IPS-NIHi11 (cell line): ENCODE measurements around the gene SPTBN2.

Experiments used
- DNase-seq: peaks from one replicate; pipeline ENCODE4 v3.0.0; 2012; ENCODE audit warnings: mixed read lengths, low spot score

Gene SPTBN2

DNA sequence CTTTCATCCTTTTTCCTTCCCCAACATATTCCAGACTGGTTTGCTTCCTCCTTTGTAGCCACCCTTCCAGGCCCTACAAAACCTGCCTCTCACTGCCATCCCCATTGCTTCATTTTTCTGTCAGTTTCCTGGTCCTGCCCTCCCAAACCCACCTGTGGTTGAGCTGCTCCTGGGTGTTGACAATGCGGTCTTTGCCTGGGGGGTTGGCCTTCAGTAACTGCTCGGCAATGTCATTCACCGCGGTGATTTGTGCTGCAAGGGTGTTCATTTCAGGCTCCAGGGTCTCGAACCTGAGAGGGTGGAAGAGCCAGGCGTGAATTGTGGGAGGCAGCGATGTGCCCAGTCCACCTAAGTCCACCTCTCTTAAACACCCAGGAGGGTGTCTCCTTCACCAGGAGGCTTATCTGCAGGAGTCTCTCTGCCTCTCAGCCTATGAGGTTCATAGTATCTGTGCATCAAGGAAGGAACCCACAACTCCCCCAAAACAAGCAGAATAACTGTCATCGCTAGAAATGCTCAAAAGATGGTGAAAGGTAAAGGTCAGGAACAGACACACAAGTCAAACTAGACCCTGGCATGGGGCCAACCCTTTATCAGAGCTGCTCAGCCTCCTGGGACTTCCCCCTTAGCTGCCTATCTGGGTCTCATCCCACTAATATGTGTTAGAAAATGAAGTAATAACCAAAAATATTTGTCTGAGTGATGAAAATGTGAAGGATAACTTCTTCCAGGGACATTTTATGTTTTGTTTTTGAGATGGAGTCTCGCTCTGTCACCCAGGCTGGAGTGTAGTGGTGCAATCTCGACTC is 27.4 kb downstream of the SPTBN2 start:
- DNase-seq: no peak

DNA sequence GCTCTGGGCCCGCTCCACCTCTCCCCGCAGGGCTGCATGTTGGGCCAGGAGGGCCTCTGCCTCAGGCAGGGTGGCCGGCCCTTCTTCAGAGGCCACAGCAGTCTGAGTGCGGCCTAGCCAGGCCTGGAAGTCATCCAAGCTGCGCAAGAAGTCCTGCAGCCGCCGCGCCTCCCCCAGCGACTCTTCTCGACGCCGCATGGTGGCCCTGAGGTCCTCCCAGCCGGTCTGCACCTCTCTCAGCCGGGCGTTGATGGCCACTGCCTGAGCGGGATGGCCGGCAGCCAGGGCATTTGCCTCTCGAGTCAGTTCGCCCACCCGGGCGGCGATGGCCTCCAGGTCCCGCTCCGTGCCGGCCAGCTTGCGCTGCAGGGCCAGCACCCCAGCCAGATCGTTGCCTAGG is 28.3 kb downstream of the SPTBN2 start:
- no peak for DNase-seq

DNA sequence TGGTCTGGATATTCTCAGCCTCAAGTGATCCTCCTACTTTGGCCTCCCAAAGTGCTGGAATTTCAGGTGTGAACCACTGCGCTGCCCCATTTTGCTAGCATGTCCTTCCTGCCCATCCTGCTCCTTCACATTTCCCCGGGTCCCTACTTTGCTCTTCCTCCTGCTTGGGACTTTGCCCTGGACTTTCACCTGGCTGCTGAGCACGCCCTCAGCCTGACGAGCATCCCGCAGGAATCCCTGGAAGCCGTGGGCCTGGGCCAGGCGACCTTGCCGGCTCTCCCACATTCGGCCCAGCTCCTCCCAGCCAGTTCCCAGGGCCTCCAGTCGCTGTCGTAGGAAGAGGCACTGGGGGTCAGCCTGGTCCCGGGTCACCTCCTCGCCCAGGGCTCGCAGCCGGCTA is 28.7 kb downstream of the SPTBN2 start:
- DNase-seq: no peak

DNA sequence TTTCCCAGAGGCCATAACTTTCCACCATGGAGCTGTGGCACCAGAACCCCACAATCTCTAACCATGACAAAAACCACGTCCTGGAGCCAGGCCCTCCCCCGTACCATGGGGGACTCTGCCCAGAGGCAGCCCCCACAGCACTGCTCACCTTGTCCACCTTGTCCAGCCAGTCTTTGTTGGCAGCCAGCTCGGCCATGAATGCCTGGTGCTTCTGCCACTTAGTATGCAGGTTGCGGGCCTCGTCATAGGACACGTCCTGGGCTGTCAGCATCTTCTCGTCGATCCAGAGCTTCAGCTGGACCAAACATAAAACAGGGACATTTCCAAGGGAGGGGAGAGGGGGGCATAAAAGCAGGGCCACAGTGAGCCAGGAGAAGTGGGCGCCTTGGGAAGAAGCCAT is 30.5 kb downstream of the SPTBN2 start:
- no peak for DNase-seq

DNA sequence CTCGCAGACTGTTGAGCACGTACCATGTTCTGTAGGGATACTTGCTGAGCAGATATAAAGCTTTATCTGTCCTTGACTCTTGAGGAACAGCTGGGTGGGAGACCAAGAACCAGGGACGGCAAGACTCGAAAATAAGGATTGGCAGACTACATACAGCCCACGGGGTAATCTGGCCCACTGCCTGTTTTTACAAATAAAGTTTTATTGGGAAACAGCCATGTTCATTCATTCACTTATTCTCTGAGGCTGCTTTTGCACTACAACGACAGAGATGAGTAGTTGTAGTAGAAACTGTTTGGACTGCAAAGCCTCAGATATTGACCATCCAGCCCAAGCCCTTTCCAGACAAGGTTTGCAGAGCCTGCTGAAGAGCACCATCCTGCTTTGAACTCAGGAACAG is 31.0 kb downstream of the SPTBN2 start:
- DNase-seq: no peak

DNA sequence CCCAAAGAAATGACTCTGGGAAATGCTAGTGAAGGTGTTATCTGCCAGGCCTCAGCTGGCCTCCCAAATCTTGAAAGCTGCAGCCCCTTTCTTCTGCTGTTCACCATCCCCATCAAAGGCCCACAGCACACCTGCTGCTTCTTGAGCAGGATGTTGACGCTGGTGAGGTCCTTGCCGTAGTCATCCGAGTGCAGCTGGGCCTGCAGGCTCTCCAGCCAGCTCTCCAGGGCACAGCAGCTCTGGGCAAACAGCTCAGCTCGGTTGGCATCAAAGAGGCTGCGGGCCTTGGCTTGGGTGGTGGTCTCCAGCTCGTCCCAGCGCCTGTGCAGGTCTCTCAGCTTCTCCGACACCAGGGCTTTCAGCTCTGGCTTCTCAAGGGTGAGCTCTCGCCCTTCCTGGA is 32.9 kb downstream of the SPTBN2 start:
- DNase-seq: no peak

DNA sequence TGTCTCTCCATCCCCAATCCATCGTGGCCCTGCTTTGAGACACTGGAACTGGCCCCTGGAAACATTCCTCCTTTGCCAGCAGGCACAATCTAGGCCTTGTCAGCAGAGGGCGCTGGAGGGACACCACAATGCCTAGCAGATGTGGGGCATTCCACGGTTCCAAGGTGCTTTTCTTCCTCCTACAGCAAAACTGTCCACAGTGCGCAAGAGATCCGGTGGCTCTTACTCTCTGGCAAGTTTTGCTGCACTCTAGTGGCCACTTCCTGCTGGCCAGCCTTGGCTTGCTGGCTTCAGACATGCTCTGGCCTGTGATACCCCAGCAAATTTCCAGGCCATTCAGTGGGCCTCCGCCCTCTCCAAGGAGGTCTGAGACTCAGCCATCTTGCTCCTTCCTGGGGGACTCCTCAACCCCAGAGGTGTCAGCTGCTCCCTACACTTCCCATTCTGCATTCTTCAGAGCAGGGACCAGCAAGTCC is 34.2 kb downstream of the SPTBN2 start:
- peak; percentile 92 for DNase-seq

DNA sequence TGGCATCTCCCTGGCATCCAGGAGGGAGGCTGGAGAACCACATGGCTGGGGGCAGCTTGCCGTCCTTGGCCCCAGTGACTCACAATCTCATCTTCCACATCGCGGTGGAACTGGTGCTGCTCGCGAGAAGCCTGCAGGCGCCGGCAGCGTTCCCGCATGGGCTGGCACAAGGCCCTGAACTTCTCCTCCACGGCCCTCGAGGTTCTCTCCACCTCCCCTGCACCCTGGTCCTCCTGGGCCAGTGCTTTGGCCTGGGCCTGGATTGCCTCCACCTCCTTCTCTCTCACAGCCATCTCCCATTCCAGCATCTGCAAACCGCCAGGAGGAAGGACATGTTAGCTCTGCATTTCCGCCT is 35.0 kb downstream of the SPTBN2 start:
- DNase-seq: no peak

DNA sequence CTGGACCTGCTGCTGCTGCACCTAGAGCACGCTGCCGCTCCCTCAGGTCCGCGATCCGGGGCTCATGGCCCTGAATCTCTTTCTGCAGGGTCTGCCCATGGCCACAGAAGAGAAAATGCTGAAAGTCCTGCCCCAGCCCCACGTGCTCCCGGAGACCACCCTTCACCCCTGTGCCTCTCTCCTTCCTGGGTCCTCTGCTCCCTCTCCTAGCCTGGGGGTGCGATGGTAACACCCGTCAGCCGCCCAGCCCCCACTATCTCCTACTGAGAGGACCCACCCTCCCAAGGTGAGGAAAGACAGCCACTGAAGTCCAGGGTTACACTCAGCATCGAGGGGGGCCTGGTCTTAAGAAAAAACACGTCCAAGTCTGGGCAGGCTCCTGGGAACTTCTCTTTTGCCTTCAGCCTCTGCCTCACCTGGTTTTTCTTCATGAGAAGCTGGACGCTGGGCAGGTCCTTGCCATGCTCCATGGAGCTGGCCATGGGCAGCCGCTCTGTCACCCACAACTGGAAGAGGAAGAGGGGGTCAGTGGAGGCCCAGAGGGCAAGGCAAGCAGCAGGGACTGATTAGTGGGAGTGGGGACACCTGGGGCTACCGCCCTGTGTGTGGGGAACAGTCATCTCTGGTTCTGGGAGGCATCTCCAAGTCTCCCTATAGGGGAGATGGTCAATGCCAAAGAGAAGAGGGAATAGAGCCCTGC is 35.5 kb downstream of the SPTBN2 start:
- DNase-seq: no peak

DNA sequence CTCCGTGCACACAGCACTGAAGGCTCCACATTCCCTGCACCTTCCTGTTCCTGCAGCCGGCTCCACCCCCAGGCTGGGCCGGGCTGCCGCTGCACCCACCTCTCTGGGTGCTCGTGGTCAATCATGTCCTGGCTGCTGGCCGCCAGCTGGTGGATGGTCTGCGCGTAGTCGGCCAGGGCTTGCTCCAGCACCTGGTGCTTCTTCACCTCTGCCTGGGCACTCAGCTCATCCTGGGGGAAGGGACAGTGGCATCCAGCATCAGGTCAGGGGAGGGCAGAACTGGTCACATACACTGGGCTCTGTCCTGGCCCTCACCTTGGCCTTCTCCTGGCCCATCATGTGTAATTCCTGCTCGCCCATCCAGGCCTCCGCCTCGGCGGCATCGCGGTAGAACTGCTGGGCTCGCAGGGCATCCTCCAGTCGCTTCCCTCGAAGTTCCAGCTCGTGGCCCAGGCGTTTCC is 36.1 kb downstream of the SPTBN2 start:
- DNase-seq: no peak

DNA sequence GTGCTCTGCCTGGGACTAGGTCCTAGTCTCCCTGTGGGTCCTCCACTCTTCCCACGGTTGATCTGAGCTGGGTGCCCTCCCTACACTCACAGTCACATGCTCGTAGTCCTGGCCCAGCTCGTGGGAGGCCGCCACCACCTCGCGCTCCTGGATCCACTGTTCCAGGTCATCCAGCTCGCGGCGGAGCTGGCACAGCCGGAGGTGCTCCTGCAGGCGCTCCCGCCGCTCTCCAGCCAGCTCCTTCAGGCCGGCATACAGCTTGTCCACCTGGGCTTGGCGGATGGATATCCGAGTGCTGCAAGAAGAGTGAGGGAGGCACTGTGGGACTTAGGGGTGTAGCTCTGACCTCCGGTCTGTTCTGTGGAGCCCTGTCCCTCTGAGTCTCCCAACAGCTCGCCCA is 36.6 kb downstream of the SPTBN2 start:
- DNase-seq: no peak

DNA sequence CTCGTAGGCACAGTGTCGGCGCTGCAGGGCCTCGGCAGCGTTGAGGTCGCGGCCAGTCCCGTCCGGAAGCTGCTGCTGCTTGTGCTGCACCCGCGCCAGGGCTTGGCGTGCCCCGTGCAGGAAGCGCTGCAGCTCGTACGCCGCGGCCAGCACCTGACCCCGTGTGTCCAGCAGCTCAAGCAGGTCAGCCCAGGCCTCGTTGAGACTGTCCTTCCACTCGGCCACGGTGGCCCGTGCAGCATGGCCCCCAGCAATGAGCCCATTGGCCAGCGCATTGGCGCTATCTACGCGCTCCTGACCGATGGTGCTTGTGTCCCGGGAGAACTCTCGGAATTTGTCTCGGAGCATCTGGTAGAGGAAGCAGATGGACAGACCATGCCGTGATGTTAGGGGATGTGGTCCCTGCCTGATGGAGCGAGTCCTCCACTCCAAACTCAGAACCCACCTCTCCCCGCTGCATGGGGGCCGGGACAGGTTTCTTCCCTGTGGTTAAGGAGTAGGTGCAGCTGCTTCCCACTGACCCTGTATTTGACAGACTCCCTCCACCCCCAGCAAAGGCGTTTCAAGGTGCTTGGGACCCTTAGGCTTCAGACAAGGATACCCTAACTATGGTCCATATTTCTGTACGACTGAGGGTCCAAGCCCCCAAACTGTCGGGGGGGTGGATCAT is 37.6 kb downstream of the SPTBN2 start:
- no peak for DNase-seq

DNA sequence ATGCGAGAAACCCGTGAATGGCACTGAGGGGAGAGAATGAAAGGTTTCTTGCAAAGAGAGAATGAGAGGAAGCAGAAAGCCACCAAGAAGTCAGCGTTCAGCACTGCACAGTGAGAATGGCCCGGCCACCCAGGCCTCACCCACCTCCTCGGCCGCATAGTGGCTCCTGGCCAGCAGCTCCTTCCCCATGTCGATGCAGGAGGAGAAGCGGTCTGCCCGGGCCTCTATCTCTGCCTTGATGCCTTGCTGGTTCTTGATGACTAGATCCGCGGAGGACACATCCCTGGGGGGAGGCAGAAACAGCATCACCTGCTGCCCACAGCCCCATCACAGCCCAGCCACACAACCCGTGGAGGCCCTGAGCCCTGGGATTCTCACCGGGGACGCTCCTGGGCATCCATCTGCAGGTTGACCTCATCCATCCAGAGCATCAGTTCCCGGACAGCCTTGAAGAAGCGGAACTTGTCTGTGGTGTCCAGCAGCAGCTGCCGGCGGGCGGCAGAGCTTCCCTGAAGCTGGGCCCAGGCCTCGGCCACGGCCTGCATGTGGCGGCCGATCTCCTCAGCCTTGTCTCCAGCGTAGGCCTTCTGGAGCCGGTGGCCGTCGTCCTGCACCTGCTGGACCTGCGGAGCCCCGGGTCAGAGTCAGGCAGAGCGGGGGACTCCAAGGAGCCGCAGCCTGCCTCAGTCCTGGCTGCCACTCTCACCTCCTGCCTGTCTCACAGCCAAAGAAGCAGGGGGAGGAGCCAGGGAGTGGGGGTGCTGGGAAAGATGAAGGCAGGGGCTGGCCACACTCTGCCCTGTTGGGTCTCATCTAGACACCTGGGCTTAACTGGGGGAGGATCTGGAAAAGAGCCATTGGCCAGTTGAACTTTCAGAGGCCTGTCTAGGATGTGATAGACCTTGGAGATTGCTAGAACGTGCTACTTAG is 39.1 kb downstream of the SPTBN2 start:
- DNase-seq: no peak

DNA sequence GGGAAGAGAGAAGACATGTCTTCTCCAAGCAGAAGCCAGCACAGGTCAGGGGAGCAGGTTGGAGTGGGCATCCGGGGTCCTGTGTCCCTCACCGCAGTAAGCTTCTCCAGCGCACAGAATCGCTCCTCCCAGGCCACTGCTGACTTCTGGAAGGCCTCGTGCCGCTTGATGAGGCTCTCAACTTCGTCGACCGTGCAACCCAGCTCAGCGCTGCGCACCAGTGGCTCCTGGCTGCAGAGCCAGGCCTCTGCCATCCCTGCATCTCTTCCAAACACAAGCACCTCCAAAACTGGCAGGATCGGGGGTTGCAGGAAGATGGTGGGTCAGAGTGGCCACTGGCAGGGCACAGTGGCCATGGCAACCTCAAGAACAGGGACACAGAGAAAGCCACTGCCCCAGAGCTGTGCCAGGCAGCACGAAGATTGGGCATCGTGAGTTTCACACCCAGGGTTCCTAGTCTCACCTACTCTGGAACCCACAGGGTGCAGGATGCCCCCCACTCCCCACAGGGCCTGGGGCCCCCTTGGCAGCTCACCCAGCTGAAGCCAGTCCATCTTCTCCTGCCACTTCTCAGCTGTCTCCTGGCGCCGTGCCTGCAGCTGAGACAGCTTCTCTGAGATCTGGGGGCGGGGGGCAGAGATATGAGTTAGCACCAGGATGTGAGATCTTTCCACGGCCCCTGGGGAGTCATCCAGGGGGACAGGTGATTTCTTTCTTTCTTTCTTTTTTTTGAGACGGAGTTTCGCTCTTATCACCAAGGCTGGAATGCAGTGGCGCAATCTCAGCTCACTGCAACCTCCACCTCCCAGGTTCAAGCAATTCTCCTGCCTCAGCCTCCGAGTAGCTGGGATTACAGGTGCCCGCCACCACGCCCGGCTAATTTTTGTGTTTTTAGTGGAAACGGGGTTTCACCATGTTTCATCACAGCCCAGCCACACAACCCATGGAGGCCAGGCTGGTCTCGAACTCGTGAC is 40.2 kb downstream of the SPTBN2 start:
- no peak for DNase-seq

DNA sequence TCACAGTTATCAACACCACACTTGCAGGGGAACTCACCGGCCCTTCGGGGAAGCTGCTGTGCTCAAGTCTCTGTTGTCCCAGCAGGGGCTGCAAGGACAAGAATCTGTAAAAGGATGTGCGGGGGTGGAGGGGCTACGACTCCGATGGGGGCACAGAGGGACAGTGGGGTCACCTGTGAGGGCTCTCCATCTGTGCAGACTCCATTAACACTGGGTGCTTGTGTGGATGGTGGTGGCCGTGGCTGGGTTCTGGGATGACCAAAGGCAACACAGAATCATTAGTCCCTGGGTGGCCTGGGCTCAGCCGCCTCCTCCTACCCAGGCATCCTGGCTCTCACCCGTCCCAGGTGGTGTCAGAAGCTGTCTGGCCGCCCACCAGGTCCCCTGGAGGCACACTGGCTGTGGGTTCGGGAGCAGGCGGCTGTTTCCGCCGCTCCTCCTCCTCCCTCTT is 41.2 kb downstream of the SPTBN2 start:
- DNase-seq: no peak

DNA sequence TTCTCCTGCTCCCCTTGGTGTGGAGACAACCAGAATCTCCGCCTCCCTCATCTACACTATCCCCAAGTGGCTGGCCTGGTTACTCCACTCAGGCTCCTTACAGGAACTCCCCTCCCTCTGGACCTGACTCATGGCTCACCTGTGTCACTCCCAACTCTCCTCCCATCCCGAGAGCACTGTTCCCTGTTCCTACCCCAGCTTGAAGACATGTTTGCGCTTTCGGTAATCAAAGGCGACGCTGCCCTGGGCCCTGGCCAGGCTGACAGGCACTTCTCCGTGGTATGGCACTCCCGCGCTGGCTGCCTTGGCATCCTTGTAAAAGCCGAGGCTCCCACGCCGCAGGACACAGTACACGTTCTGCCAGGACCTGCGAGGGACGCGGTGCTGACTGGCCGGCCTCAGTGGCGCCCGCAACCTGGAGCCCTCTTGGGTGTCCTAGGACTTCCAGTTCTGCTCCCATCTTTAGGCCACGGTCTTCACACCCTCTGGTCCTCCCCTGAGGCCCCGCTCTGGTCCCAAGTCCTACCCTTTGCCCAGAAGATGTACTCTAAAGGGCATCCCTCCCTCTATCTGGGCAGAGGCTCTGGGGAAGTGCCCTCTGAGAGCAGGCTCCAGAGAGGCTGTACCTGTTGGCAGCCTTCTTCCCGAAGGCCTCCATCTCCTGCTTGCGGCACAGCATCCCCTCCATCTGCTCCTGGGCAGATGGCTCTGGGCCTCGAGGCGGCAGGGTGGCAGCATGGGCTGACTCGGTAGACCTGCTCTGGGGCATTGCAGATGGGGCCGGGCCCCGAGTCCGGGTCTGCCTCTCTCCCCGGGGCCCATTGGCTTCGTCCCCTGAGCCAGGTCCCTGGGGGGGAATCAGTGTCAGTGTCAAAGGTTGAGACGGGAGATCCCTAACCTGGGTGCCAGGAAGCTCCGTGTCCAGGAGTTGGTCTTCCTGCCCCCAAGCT is 41.9 kb downstream of the SPTBN2 start:
- no peak for DNase-seq

DNA sequence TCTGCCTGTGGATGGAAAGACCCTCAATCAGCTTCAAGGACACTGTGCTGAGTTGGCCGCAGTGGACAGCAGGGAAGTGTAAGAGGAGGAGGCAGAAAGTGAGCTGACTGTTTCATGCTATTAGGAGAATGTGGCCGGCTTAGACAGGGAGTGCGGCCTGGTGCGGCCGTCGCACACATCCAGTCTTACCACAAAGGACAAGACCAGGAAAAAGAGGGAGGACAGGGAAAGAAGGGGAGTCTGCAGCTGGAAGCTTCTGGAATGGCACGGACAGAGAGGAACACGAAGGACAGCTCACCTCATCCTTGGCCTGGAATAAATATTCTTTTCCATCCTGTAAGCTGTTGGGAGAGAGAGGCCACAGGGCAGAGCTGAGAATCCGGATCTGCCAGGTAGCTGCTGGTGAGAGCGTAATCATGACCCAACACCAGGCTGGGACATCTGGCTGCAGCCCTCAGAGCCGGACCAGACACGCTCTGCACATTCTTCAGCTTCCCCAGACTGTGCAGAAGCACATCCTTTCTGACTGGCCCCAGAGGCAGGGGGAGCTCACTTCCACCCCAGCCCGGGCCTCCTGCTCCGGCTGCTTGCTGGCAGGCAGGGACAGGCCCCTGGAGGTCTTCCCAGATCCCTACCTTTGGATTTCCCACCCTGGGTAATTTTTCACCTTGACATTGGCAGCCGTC is 42.8 kb downstream of the SPTBN2 start:
- no peak for DNase-seq

DNA sequence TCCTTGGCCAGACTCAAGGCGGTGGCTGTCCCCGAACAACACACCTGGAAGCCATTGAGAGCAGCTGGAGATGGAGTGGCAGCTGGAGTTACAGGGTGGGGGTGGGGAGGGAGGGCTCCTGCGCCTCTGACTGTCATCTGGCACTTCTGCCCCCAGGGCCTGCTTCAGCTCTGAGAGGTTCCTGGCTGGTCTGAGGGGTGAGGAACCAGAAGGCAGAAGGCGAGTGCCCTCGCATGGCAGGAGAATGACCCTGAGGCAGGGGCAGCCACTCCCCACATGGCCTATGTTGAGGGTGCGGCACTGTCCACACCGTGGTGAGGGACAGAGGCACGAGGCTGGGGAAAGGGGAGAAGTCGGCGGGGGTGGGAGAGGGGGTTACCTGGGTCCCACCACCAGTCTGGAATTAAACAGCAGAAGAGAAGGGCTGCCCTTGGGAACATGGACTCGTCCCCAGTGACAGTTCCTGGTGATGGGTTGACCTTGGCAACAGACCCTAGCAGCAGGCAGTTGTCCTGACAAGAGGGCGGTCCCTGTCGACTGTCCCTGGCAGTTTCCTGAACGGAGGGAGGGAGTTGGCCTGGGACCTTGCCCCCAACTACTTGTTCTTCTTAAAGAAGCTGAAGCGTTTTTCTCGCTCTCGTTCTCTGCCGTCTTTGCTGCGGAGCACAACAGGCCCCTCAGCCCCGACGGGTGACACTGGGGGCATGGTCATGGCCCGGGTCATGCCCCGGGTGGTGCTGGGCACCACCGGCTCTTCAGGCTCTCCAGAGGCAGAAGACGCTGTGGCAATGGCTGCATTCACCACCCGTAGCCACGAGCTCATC is 43.5 kb downstream of the SPTBN2 start:
- DNase-seq: peak; percentile 5
